ENCODE measurements around the gene UBE2K.
"Not testable (repeated sequence)": the region's sequence is repeated elsewhere in the genome, so short reads cannot be mapped to it uniquely, and the experiment has no call there.

The UBE2K gene

GRCh38 chr4:39759569-39759968, 61.6 kb downstream of the UBE2K start:
- 100% methylated on average over 2 of the region's 4 CpGs for WGBS, 2 experiments (ENCODE audit: insufficient coverage in 2 of 2)
- no peak overlapping the region for H3K27ac ChIP-seq (ENCODE audit: low read depth, low read length, severe bottlenecking)
- no peaks in the 10 kb centered on the region for H3K9me3 ChIP-seq (ENCODE audit: control insufficient read depth, low read length)
- H3K36me3 ChIP-seq (ENCODE audit: control insufficient read depth, insufficient read depth, low read length), result peaks cover 81% of the 10 kb centered on the region
- no peak overlapping the region for H3K4me3 ChIP-seq (ENCODE audit: extremely low read depth, insufficient read depth, low read length, poor library complexity, severe bottlenecking)
- H3K4me1 ChIP-seq (ENCODE audit: control insufficient read depth, insufficient read depth, low read length, poor library complexity, severe bottlenecking), result no peaks in the 10 kb centered on the region

GRCh38 chr4:39761005-39761667, 63.2 kb downstream of the UBE2K start:
- H3K4me3 ChIP-seq (ENCODE audit: extremely low read depth, insufficient read depth, low read length, poor library complexity, severe bottlenecking), result no peak overlapping the region
- no peaks in the 10 kb centered on the region for H3K4me1 ChIP-seq (ENCODE audit: control insufficient read depth, insufficient read depth, low read length, poor library complexity, severe bottlenecking)
- peaks cover 80% of the 10 kb centered on the region for H3K36me3 ChIP-seq (ENCODE audit: control insufficient read depth, insufficient read depth, low read length)
- no peaks in the 10 kb centered on the region for H3K9me3 ChIP-seq (ENCODE audit: control insufficient read depth, low read length)
- WGBS, 2 experiments (ENCODE audit: insufficient coverage in 2 of 2), result 85 to 90% methylated on average over 1 of the region's 4 CpGs
- no peak overlapping the region for H3K27ac ChIP-seq (ENCODE audit: low read depth, low read length, severe bottlenecking)

- H3K4me3 ChIP-seq (ENCODE audit: extremely low read depth, insufficient read depth, low read length, poor library complexity, severe bottlenecking), result no peak overlapping the region
- H3K9me3 ChIP-seq (ENCODE audit: control insufficient read depth, low read length), result no peaks in the 10 kb centered on the region
- no peak overlapping the region for H3K27ac ChIP-seq (ENCODE audit: low read depth, low read length, severe bottlenecking)
- H3K4me1 ChIP-seq (ENCODE audit: control insufficient read depth, insufficient read depth, low read length, poor library complexity, severe bottlenecking), result no peaks in the 10 kb centered on the region
- WGBS, 2 experiments (ENCODE audit: insufficient coverage in 2 of 2), result 89 to 92% methylated on average over 3 to 7 of the region's 9 CpGs
- peaks cover 83% of the 10 kb centered on the region for H3K36me3 ChIP-seq (ENCODE audit: control insufficient read depth, insufficient read depth, low read length)
Observed at GRCh38 chr4:39763714-39764572, 66.0 kb downstream of the UBE2K start.

- H3K9me3 ChIP-seq (ENCODE audit: control insufficient read depth, low read length), result no peaks in the 10 kb centered on the region
- no peaks in the 10 kb centered on the region for H3K4me1 ChIP-seq (ENCODE audit: control insufficient read depth, insufficient read depth, low read length, poor library complexity, severe bottlenecking)
- no peak overlapping the region for H3K27ac ChIP-seq (ENCODE audit: low read depth, low read length, severe bottlenecking)
- peaks cover 83% of the 10 kb centered on the region for H3K36me3 ChIP-seq (ENCODE audit: control insufficient read depth, insufficient read depth, low read length)
- H3K4me3 ChIP-seq (ENCODE audit: extremely low read depth, insufficient read depth, low read length, poor library complexity, severe bottlenecking), result no peak overlapping the region
- WGBS, 2 experiments (ENCODE audit: insufficient coverage in 2 of 2), result 97% methylated on average over 25 of the region's 25 CpGs
Observed at GRCh38 chr4:39770005-39770404, 72.1 kb downstream of the UBE2K start.

- Histone ChIP-seq H3K27ac (ENCODE audit: low read depth, low read length, severe bottlenecking) (no peak overlapping the region), H3K4me1 (ENCODE audit: control insufficient read depth, insufficient read depth, low read length, poor library complexity, severe bottlenecking) (no peaks in the 10 kb centered on the region), H3K9me3 (ENCODE audit: control insufficient read depth, low read length) (no peaks in the 10 kb centered on the region), H3K36me3 (ENCODE audit: control insufficient read depth, insufficient read depth, low read length) (peaks cover 83% of the 10 kb centered on the region), H3K4me3 (ENCODE audit: extremely low read depth, insufficient read depth, low read length, poor library complexity, severe bottlenecking) (no peak overlapping the region)
- WGBS, 2 experiments (ENCODE audit: insufficient coverage in 2 of 2), result 98 to 99% methylated on average over 11 to 13 of the region's 19 CpGs
Observed at GRCh38 chr4:39770471-39770870, 72.5 kb downstream of the UBE2K start.

- WGBS, 2 experiments (ENCODE audit: insufficient coverage in 2 of 2), result 96 to 98% methylated on average over 49 to 50 of the region's 57 CpGs
- Histone ChIP-seq H3K9me3 (ENCODE audit: control insufficient read depth, low read length) (no peaks in the 10 kb centered on the region), H3K27ac (ENCODE audit: low read depth, low read length, severe bottlenecking) (no peak overlapping the region), H3K4me1 (ENCODE audit: control insufficient read depth, insufficient read depth, low read length, poor library complexity, severe bottlenecking) (no peaks in the 10 kb centered on the region), H3K4me3 (ENCODE audit: extremely low read depth, insufficient read depth, low read length, poor library complexity, severe bottlenecking) (no peak overlapping the region), H3K36me3 (ENCODE audit: control insufficient read depth, insufficient read depth, low read length) (peaks cover 83% of the 10 kb centered on the region)
Observed at GRCh38 chr4:39770969-39771724, 73.2 kb downstream of the UBE2K start.

GRCh38 chr4:39781988-39782387, 84.1 kb downstream of the UBE2K start:
- WGBS, 2 experiments (ENCODE audit: insufficient coverage in 2 of 2), result no CpG with 5 or more reads among the region's 2 CpGs
- H3K9me3 ChIP-seq (ENCODE audit: control insufficient read depth, low read length); H3K4me3 ChIP-seq (ENCODE audit: extremely low read depth, insufficient read depth, low read length, poor library complexity, severe bottlenecking); H3K27ac ChIP-seq (ENCODE audit: low read depth, low read length, severe bottlenecking); H3K4me1 ChIP-seq (ENCODE audit: control insufficient read depth, insufficient read depth, low read length, poor library complexity, severe bottlenecking): not testable (repeated sequence)
- H3K36me3 ChIP-seq (ENCODE audit: control insufficient read depth, insufficient read depth, low read length), result peaks cover 26% of the 10 kb centered on the region

- H3K27ac ChIP-seq (ENCODE audit: low read depth, low read length, severe bottlenecking), result no peak overlapping the region
- no peak overlapping the region for H3K4me3 ChIP-seq (ENCODE audit: extremely low read depth, insufficient read depth, low read length, poor library complexity, severe bottlenecking)
- no peaks in the 10 kb centered on the region for H3K4me1 ChIP-seq (ENCODE audit: control insufficient read depth, insufficient read depth, low read length, poor library complexity, severe bottlenecking)
- 80 to 100% methylated on average over 1 of the region's 1 CpG for WGBS, 2 experiments (ENCODE audit: insufficient coverage in 2 of 2)
- H3K9me3 ChIP-seq (ENCODE audit: control insufficient read depth, low read length), result no peaks in the 10 kb centered on the region
- H3K36me3 ChIP-seq (ENCODE audit: control insufficient read depth, insufficient read depth, low read length), result peaks cover 7% of the 10 kb centered on the region
Observed at GRCh38 chr4:39785083-39785482, 87.1 kb downstream of the UBE2K start.

GRCh38 chr4:39786838-39787237, 88.9 kb downstream of the UBE2K start:
- no peaks in the 10 kb centered on the region for H3K4me1 ChIP-seq (ENCODE audit: control insufficient read depth, insufficient read depth, low read length, poor library complexity, severe bottlenecking)
- no peaks in the 10 kb centered on the region for H3K9me3 ChIP-seq (ENCODE audit: control insufficient read depth, low read length)
- no peak overlapping the region for H3K4me3 ChIP-seq (ENCODE audit: extremely low read depth, insufficient read depth, low read length, poor library complexity, severe bottlenecking)
- 87 to 88% methylated on average over 3 to 4 of the region's 4 CpGs for whole genome bisulfite sequencing, 2 experiments (ENCODE audit: insufficient coverage in 2 of 2)
- peaks cover 3% of the 10 kb centered on the region for H3K36me3 ChIP-seq (ENCODE audit: control insufficient read depth, insufficient read depth, low read length)
- H3K27ac ChIP-seq (ENCODE audit: low read depth, low read length, severe bottlenecking), result no peak overlapping the region

GRCh38 chr4:39792128-39792527, 94.2 kb downstream of the UBE2K start:
- H3K36me3 ChIP-seq (ENCODE audit: control insufficient read depth, insufficient read depth, low read length), result no peaks in the 10 kb centered on the region
- no peaks in the 10 kb centered on the region for H3K9me3 ChIP-seq (ENCODE audit: control insufficient read depth, low read length)
- H3K27ac ChIP-seq (ENCODE audit: low read depth, low read length, severe bottlenecking), result no peak overlapping the region
- no peaks in the 10 kb centered on the region for H3K4me1 ChIP-seq (ENCODE audit: control insufficient read depth, insufficient read depth, low read length, poor library complexity, severe bottlenecking)
- no peak overlapping the region for H3K4me3 ChIP-seq (ENCODE audit: extremely low read depth, insufficient read depth, low read length, poor library complexity, severe bottlenecking)
- 92 to 97% methylated on average over 5 of the region's 5 CpGs for WGBS, 2 experiments (ENCODE audit: insufficient coverage in 2 of 2)
